CD4-positive, alpha-beta T cell treated with Interleukin-15 for 4 hours (primary cell): ENCODE data around the gene SLC6A6.
"Not testable (repeated sequence)": the region's sequence is repeated elsewhere in the genome, so short reads cannot be mapped to it uniquely, and the experiment has no call there.

Experiments
- DNase-seq: peaks from one replicate; pipeline ENCODE4 v3.0.0-alpha.2; 2020; ENCODE audit warnings: low spot score

Gene SLC6A6

DNA sequence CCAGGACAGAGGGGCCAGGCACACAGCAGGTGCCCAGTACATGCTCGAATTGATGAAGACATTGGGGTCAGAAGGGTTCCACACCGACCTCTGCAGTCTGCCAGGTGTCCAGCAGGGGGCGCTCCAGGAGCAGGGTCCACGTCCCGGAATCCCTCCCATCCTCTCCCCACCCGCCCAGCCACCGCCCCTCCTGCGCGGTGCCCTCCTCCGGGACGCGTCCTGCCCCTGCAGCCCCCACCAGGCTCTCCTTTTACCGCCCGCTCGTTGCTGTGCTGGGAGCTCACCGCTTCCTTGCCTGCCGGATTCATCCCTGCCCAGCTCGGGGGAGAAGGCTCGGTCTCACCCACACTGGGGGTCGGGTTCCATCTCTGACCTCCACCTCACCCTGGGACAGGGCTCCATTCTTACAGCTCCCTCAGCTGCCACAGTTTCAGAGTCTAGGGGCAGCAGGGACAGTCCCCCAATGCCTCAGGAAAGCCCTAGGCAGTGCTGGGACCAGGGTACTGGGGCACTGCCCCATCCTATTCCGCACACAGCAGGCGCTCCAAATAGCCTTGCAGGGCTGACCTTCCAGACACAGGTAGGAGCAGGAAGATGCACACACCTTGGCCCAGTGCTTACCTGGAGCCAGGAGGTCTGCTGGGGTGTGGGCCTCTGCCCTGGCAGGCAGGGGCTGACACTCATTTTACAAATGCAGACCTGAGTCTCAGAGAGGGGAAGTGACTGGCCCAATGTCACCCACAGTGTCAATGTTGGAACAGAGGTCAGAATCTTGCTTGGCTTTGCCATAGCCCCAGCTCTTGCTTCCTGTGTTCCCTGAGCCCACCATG is 106.8 kb downstream of the SLC6A6 start:
- DNase-seq, result peak; percentile 60

DNA sequence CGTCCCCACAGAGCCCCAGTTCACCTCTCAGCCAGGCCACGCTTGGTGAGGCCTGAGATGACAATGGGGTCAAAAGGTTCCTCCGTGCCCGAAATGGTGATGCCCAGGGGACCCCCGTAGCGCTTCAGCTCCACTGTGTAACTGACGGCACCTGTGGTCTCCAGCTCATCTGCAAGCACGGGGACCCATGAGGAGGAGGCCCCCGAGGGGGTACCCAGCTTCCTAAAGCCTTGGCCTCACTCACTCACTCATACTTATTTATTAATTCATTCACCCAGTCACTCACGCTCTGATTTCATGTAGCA is 107.3 kb downstream of the SLC6A6 start:
- DNase-seq, result no peak

DNA sequence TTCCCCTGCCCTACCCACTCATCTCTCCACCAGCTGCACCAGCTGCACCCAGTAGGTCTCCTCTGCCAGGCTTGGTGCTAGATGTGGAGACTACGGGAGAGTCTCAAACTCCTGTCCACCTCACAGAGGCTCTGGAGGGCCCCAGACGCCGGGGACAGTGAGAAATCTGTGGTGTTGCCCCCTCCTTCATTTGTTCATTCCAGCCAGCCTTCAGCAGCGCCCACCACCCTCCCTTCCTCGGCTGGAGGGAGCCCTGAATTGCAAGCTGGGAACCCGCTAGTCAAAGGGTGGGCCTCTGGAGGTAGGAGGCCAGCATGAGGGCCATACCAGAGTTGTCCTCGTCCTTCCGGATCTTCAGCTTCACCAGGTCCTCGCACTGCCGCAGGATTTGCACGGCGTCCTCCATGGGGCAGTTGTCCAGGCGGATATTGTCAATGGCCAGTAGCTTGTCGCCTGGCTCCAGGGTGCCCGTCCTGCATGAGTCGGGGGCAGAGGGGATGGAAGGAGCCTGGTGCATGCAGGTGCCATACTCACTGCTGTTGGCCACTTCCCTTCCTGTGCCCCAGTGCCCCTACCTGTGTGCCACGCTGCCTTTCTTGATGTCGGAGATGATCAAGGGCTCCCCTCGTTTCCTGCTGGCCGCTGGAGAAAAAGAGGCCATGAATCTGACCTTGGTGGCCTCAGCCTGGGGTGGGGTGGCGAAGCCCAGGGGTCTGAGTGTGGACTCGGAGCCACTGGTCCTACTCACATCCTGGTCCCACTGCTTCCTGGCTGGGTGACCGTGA is 108.6 kb downstream of the SLC6A6 start:
- no peak for DNase-seq

DNA sequence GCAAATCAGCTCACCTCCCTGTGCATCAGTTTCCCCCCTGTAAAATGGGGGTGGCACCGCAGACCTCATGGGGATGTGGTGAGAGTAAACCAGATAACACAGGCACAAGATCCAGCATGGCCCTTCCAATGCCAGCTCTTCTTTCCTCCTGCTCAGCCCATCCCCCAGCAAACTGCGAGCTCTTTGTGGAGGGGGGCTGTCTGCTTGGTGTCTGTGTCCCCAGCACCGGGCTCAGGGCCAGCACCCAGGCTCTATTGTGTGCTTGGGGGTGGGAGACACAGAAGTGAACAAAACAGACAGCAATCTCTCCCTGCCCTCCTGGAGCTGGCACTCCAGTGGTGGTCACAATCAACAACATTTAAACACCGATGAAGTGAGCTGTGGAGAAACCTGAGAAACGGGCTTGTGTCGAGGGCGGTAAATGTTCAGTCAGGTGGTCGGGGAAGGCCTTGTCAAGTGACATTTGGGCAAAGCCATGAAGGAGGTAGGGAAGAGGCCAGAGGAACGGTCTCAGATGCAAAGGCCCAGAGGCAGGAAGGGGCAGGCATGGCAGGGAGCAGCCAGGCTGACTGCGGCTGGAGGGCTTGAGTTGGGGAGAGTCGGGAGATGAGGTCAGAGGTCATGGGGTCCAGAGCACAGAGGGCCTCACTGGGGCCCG is 109.3 kb downstream of the SLC6A6 start:
- no peak for DNase-seq

DNA sequence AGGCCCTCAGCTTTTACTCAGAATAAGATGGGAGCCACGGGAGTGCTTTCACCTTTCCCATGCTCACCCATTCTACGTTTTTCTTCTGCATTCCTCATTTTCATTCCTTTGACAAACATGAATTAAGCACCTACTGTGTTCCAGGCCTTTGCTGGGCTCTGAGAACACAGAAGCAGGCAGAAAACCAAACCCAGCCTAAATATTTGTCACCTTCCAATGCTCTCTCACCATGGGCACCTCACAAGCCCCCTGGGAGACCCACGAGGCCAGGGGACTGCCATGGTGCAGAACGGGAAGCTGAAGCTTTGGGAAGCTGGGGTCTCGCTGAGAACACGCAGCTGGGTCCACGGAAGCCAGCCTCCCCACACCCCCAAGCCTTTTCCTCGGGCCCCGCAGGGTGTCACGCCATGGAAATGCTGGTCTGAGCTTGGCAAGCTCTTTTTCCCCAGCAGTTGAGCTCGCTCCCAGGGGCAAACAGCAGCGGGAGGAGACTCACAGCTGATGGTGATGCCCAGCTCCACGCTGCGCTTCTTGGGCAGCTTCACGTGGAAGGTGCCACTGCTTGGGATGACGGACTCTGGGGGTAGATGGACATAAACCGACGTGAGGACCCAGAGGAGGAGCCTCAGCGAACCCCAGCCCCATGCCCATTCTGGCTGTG is 110.0 kb downstream of the SLC6A6 start:
- no peak for DNase-seq

DNA sequence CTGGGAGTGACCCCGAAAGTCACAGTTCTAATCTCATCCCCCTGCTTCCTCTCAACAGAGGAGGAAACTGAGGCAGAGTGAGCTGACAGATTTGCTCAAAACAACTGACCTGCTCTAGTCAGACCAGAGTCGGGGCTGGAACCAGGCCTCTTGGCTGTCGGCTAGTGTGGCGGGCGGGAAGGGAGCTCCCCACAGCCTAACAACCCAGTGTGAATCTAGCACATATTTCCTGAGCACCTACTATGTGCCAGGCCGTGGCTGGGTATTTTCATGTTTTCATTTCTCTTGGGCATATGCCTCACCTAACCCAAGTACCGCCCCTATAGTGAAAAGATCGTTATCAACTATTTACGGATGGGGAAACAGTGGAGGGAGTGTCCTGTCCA is 110.5 kb downstream of the SLC6A6 start:
- no peak for DNase-seq

DNA sequence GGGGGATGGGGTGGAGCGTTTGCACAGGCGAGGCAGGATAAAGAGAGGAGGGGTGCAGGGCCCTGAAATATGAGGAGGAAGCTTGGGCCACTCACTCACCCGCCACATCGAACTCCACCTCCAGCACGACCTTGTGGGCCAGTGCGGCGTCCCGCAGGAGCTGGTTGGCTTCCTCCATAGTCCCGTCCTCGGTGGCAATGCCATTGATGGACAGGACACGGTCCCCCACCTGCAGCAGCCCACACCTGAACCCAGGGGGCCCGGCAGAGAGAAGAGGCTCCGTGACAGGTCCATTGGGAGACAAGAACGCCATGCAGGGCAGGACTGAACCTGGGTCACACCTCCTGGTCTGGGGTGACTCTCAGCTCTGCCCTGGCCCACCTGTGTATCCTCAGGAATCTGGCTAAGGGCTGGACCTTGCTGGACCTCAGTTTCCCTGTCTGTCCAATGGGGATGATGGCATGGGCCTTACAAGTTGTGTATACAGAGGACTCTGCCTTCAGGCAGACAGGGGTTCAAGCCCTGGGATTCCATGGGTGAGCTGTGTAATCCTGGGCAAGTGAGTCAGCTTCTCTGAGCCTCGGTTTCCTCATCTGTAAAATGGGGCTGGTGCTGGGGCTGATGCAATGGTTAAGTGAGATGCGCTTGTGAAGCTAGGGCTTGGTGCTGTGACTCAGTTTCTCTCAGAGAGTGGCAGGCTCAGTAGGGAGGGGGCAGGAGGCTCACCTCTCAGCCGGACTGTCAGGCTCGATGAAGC is 111.3 kb downstream of the SLC6A6 start:
- no peak for DNase-seq

DNA sequence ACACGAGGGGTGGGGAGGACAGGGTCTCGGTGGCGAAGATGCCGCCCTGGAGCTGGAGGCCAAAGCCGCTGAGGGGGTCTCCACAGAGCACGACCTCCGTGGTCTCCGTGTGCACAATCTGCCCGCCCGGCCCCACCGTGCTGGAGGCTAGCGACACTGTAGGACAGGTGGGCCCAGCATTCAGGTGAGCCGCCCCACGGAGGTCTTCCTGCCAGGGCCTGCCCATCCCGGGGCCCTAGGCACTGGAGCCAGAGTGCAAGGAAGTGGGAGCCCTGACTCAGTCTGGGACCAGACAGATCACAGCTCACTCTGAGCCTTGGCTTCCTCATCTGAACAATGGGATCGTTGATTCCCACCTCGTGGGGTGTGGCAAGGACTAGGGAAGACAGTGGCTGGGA is 111.9 kb downstream of the SLC6A6 start:
- no peak for DNase-seq

DNA sequence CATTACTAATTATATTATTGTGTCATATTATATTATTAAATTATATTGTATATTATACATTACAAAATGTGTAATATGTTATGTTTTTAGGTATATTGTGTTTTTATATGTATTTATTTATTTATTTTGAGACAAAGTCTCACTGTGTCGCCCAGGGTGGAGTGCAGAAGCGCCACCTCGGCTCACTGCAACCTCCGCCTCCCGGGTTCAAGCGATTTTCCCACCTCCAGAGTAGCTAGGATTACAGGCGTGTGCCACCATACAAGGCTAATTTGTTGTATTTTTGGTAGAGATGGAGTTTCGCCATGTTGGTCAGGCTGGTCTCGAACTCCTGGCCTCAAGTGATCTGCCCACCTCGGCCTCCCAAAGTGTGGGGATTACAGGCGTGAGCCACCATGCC is 113.1 kb downstream of the SLC6A6 start:
- not testable (repeated sequence) for DNase-seq

DNA sequence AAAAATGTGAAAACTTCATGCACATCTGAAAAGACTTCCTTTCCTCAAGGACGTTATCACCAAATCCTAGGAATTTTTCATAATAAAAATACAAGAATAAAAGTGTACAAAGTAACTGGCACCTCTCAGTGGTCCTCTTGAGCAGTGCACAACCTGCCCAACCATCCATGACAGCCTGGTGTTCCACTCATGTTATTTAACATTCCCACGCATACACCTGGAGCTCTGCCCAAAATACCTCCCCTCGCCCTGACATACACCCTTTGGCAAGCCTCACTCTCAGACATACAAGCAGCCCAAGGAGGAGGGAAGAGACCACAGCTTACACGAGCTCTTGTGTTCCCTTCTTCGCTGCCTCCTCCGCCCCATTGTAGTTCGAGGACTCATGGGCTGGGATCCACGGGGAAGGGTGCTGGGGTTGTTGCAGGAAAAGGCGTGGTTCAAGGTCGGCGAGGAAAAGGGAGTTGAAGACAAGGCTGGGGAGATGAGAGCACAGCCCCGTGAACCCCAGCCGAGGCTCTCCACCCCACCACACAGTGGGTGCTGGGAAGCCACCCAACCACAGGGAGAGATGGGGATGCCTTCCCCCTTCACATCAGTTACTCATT is 114.4 kb downstream of the SLC6A6 start:
- no peak for DNase-seq

DNA sequence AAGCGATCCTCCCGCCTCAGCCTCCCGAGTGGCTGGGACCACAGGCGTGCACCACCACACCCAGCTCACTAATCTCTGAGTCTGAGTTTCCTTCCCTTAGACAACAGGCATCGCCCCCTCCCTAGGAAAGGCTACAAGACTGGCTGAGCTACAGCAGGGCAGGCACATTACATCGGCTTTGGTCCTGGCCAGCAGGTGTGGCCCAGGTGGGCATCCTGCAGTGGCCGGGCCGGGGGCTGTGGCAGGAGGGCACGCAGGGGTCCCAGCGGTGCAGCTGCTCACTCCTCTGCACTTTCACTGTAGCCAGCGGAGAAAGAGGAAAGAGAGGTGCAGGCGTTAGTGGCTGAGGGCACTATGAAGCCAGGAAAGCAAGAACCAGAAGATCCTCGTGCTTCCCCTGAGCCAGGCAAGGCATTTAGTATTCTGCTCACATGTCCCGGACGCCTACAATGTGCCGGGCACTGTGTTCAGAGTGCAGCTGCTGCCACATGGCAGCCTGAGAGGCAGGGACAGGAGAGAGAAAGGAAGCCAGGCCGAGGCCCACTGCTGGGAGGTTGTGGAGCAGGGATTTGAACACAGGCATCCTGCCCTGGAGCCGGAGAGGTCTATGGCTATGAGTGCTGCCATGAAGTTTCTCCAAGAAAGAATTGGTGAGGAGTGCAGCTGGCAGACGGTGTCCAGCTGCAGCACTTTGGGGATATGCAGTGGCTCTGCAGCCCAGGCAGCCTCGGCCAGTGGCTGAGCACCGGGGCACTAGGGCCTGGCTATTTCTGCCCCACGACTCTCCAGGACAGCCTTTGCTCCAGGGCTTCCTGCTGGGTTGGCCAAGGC is 115.4 kb downstream of the SLC6A6 start:
- no peak for DNase-seq

DNA sequence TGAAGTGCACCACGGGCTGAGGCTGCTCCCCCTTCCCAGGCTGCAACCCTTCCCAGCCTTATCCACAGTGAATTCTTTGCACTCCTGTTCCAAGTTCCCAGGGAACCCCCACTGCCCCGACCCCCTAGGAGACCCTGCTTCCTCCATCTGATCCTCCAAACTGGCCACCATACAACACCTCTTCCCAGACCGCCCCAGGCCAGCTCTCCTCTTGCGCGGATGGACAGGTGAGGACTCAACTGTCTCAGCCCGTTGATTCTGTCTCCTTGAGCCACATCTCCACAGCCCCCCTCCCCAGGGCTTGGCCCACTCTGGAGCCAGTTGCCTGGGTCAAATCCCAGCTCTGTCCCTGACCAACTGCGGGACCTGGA is 116.0 kb downstream of the SLC6A6 start:
- no peak for DNase-seq

DNA sequence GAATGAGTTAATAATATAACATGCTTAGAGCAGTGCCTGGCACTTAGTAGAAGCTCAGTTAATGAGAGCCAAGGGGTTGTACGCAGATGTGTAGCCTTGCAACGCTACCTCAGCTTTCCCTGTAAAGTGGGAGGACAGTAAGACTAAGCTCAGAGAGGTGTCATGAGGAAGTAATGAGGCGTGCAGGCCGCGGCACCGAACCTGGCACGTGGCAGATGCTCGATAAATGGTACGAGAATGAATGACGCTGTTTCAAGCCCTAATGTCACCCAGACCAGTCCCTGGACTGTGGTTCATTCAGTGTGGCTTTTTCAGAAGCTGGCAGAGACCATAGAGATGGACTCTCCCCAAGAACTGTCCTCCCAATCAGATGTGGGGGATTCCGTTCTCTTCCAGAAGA is 116.5 kb downstream of the SLC6A6 start:
- no peak for DNase-seq

DNA sequence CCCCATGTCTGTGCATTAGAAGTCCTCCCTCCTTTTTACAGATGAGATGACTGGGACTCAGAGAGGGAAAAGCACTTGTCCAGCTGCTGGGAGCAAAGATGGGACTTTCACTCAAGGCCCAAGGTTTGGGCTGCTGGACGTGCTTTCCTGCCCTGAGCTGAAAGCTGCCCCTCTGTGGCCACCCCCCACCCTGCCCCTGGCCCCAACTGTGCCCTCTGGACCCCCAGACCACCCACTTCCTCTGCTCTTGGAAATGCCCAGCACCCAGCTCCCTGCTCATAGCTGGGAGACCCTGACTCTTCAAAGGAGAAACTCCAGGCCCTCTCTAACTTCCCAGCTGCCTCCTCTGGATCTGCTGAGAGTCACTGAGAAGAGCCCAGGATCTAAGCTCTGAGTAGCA is 117.0 kb downstream of the SLC6A6 start:
- no peak for DNase-seq

DNA sequence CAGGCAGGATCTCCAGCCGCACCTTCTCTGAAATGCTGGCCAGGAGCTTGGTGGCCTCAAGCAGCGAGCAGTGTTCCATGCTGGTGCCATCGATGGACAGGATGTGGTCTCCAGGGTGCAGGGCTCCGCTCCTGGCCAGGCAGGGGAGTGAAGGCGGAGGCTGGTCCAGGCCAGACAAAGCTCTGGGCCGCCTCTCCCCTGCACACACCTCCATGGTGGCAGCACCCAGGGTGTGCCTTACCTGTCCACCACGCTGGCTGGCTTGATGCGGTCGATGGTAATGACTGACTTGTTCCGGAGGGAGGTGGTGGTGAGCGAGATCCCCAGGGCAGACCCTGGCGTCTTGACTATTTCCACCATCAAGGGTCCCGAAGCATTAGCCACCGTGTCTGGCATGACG is 117.7 kb downstream of the SLC6A6 start:
- DNase-seq, result no peak

DNA sequence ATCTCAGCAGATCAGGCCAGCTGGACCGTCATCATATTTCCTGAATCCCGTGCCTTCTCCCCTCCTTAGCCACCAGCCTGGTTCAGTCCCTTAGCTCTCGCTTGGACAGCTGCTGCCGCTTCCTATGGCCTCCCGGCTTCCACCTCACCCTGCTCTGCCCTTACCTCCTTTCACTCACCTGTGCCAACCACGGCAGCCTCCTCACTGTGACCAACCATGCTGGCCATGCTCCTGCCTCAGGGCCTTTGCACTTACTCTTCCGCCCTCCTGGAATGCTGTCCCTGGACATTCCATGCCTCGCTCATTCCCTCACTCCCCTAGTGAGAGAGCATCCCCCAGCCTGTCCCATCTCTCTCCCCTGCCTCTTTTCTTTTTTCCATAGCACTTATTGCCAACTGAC is 118.6 kb downstream of the SLC6A6 start:
- DNase-seq, result no peak

DNA sequence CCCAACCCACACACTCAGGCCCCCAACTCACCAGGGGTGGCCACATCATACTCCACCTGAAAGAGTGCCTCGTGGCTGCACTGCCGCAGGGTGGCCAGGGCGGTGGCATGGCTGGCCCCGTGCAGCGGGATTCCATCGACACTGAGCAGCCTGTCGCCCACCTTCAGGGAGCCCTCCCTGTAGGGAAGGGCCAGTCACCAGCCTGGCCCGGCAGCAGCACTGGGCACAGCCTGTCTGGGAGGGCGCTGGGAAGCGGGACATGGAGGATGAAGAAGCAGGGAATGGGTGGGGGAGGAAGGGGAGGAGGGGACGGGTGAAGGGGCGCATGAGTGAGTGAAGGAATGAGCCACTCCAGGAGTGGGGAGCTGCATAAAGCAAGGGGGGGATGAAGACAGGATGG is 119.2 kb downstream of the SLC6A6 start:
- no peak for DNase-seq

DNA sequence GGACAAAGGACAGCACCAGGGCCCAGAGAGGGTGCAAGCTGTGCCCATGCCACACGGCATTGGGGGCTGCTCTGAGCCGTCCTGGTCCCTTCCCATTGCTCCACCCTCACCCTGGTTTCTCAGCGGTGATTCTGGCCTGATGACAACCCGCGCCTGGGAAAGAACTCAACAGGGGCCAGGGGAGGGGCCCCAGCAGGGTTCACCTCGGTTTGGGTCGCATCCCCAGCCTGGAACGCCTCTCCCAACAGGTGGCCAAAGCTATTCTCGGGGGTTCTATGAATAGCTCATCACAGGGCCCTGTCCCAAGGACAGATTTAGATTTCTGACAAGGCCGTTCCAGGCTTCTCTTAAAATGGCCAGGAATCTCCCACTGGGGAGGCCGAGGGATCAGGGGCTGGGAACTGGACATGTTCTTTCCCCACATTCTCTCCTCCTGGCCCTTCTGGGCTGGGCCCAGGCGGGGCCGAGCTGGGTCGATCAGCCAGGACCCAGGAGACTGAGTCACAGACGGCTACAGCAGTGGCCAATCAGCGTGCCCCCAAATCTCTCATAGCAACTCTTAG is 119.8 kb downstream of the SLC6A6 start:
- DNase-seq, result no peak

DNA sequence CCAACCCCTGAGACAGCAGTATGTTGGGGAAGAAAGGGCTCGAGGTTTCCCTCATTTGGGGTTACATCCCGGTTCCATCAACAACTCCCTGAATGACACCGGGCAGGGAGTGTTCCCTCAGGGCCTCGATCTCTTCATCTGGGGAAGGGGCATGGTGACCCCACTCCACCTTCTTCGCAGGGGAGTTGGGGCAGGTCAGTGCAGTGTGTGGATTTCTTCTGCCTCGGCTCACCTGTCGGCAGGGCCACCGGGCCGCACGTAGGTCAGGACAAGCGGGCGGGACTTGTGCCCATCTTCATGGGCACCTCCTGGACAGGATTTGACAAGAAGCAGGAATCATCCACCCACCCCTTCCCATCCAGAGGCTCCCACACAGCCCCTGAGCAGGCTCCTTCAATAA is 120.4 kb downstream of the SLC6A6 start:
- DNase-seq, result no peak

DNA sequence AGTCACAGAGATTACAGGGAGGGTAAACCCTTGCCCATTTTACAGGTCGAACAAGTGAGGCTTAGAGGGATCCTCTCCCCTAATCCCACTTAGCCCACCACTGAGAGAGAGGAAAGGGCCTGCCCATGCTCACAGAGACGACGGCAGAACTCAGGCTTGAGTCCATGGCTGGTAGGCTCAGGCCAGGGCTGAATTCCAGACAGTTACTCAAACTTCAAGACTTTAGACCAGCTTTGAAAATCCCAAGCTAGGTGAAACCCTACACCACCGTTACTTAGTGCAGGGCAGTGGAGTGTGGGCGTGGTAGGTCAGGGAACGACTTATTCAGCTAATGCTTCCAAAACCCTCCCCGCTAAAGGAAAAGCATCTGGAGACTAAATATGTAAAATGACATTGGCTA is 121.4 kb downstream of the SLC6A6 start:
- DNase-seq, result no peak
